SU-DHL-6 (cell line): ENCODE data around the gene RAD51B.

Source experiments
- CTCF ChIP-seq: fragments of 200-600 bp; sonication (generic); IDR thresholded peaks from one replicate; pipeline ENCODE4 v1.5.1; 2017; ENCODE audit warnings: antibody characterized with exemption, mild to moderate bottlenecking, low read length, moderate library complexity; ENCODE audit not compliant: insufficient read depth, poor library complexity, severe bottlenecking
- EZH2phosphoT487 ChIP-seq: fragments of 200-600 bp; sonication (generic), shearing (Covaris generic); conservative IDR thresholded peaks from 2 replicates; pipeline ENCODE4 v1.6.1; 2018; ENCODE audit warnings: mild to moderate bottlenecking, antibody characterized with exemption, low read length, moderate library complexity, mixed read lengths

- no peak for TF ChIP-seq CTCF
- TF ChIP-seq EZH2phosphoT487 = no peak
Observed at GRCh38 chr14:68135028-68135427, 315.4 kb downstream of the RAD51B start.
